EL (cell line): Measurements from ENCODE around the gene H3-3A.

Experiments
- DNase-seq: peaks from one replicate; pipeline ENCODE4 v3.0.0-alpha.2; 2016

The H3-3A gene

GRCh38 chr1:226062558-226063223, at the start of gene H3-3A:
TSS of gene H3-3A (plus strand) at chr1:226062716. CDS start at chr1:226064352, 1,636 bp downstream.
- DNase-seq, result peak; percentile 95

- no peak for DNase-seq
Measured at GRCh38 chr1:226017070-226017469, 45.4 kb upstream of the H3-3A start.

DNA sequence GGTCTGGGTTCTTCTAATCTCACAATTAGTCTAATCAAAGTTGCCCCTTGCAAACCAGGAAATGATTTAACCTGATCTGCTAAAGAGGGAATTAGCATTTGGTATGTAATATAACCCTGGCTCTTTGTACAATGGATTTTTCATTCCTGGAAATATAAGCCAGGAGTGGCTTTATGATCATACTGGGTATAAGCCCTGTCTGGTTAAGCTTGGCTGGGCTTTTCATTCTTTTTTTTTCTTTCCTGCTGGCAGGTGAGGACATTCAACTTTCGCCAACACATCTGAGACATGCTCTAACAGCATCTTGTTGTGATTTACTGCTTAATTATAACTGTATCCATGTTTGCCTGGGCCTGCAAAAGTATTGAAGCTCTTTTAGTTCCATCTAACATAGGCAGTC, 42.9 kb upstream of the H3-3A start:
- DNase-seq, result no peak

DNA sequence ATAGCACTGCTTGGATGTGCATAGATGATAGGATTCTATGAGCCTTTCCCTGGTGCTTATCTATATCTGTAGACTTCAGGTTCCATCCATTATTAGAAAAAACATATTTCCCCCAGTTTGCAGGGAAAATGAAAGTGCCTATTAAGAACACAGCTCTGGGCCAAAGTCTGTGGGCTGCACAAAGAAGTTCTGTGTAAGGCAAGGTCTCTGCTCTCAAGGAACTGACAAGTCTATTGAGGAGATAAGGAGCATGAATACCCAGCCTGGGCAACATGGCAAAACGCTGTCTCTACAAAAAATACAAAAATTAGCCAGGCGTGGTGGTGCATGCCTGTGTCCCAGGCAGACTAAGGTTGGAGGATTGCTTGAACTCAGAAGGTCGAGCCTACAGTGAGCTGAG, 41.1 kb upstream of the H3-3A start:
- DNase-seq, result no peak

DNA sequence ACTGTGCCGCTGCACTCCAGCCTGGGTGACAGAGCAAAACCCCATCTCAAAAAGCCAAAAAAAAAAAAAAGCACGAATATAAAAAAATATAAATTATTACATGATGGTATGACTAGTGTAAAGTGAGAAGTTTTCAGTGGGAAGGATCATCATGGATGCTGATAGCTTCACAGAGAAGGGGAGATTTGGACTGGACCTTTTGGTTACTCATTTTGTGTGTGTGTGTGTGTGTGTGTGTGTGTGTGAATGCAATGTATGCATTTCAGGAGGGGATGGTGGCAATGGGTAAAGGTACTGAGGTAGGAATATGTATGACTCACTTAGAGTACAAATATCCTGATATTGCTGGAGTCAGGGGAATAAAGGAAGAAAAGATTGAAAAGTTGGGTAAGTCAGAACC, 40.7 kb upstream of the H3-3A start:
- no peak for DNase-seq

GRCh38 chr1:226023735-226024134, 38.8 kb upstream of the H3-3A start:
- no peak for DNase-seq

GRCh38 chr1:226026833-226027232, 35.7 kb upstream of the H3-3A start:
- DNase-seq, result no peak

GRCh38 chr1:226027538-226028217, 34.8 kb upstream of the H3-3A start:
- no peak for DNase-seq

DNA sequence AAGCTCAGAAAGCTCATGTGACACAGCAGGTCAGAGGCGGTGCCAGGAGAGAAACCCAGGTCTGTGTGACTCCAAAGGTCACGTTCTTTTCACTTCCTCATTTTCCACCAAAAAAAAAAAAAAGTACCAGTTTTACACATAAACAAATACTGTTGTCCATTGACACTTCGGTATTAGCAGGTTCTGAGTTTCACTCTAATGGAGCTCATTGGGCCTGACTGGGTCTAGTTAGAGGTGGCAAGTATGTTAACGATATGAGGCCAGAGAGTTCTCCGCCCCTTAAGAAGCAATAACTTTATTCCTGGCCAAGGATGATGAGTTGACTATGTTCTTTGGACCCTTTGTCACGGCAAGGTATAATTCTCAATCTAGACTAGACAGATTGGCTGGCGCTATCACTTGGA, 33.4 kb upstream of the H3-3A start:
- DNase-seq, result no peak

DNA sequence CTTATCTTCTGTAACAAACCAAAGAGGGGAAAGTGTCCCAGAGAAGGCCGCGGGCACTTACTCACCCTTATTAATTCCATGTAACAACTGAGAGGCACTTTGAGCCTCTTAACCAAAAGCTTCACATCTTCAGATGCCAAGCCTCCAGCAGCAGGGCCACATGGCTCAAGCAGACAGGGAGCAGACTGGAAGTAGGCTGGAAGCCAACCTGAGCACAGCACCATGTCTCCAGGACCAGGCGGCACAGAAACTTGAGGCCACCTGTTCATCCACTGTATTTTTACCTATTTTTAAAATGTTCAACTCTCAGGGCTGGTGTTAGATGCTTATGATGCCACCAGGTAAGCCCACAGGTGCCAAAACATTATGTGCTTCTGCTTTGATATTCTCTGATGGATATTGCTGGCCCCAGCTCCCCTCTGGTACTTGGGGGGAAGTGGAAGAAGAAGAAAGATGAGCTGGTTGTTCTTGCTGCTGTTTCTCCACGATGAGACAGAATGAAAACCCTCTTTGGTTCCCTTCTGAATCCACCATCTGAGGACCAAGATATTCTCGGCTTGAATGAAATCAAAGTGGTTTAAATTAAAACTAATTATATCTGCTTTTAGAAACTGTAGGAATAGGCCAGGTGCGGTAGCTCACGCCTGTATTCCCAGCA, 32.8 kb upstream of the H3-3A start:
- DNase-seq, result no peak

DNA sequence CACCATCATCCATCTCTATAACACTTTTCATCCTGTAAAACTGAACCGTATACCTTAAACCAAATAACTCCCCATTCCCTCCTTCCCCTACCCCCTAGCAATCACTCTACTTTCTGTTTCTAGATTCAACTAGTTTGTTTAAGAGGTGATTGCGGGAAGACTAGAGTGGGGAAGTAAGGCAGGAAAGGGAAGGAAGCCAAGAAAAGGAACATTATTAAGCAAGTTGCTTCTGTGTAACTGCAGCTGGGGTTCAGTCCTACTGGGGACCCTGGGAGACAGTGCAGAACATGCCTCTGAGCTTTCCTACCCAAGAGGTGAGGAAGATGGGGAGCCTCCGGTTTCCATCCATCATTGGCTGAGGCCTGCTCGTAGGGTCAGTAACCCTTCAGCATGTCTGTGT, 28.9 kb upstream of the H3-3A start:
- no peak for DNase-seq

DNA sequence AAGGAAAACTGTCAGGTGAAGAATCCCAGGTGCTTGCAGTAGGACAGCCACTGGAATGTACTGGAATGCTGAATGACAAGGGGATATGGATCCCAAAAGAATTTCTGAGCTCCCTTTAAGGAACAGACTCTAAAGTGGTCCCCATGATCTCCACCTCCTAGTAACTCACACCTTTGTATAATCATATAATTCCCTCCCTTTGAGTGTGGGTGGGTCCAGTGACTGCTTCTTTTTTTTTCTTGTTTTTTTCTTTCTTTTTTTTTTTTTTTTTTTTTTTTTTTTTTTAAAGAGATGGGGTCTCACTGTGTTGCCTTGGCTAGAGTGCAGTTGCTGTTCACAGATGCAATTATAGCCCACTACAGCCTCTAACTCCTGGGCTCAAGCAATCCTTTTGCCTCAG, 28.5 kb upstream of the H3-3A start:
- no peak for DNase-seq

- DNase-seq, result peak; percentile 80
Measured at GRCh38 chr1:226034482-226034881, 28.0 kb upstream of the H3-3A start.

GRCh38 chr1:226035915-226036314, 26.6 kb upstream of the H3-3A start:
- DNase-seq, result no peak

- DNase-seq, result no peak
Measured at GRCh38 chr1:226038661-226039060, 23.9 kb upstream of the H3-3A start.

DNA sequence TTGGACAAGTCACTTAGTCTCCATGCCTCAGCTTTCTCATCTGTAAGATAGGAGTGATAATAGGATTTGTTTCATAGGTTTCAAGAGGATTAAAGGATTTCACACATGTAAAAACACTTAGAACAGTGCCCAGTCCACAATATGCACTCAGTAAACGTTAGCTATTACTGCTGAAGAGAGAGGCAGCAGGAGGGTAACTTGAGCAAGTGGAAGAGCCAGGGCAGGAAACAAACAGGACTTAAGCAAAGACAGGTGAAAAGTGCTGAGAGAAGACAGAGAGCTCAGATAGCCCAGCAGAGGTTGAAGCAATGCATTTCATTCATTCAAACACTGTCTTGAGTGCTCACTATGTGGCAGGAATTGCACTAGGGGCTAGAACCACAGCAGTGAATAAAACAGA, 21.1 kb upstream of the H3-3A start:
- DNase-seq, result no peak

GRCh38 chr1:226044514-226045101, 17.9 kb upstream of the H3-3A start:
- DNase-seq, result no peak

DNA sequence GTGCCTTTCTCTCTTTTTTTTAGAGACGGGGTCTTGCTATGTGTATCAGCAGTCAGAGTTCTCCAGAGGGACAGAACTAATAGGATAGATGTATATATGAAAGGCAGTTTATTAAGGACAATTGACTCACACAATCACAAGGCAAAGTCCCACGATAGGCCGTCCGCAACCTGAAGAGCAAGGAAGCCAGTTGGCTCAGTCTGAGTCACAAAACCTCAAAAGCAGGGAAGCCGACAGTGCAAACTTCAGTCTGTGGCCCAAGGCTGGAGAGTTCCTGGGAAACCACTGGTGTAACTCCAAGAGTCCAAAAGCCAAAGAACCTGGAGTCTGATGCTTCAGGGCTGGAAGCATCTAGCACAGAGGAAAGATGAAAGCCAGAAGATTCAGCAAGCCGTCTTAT, 16.3 kb upstream of the H3-3A start:
- DNase-seq, result peak; percentile 74

GRCh38 chr1:226047495-226047894, 15.0 kb upstream of the H3-3A start:
- no peak for DNase-seq

GRCh38 chr1:226048886-226049285, 13.6 kb upstream of the H3-3A start:
- no peak for DNase-seq

GRCh38 chr1:226050133-226050532, 12.4 kb upstream of the H3-3A start:
- no peak for DNase-seq

GRCh38 chr1:226051365-226051764, 11.2 kb upstream of the H3-3A start:
- DNase-seq, result no peak

- DNase-seq, result no peak
Measured at GRCh38 chr1:226052061-226052460, 10.5 kb upstream of the H3-3A start.
